GM21423 (cell line): ENCODE measurements around the gene DGAT2.
"Not testable (repeated sequence)": the region's sequence is repeated elsewhere in the genome, so short reads cannot be mapped to it uniquely, and the experiment has no call there.

ENCODE experiments used
- ATAC-seq: cut with Tn5 transposase; IDR thresholded peaks from one replicate; pipeline ENCODE4 v1.9.1; 2021; ENCODE audit warnings: mild to moderate bottlenecking, moderate library complexity; ENCODE audit not compliant: unreplicated experiment

Gene DGAT2

DNA sequence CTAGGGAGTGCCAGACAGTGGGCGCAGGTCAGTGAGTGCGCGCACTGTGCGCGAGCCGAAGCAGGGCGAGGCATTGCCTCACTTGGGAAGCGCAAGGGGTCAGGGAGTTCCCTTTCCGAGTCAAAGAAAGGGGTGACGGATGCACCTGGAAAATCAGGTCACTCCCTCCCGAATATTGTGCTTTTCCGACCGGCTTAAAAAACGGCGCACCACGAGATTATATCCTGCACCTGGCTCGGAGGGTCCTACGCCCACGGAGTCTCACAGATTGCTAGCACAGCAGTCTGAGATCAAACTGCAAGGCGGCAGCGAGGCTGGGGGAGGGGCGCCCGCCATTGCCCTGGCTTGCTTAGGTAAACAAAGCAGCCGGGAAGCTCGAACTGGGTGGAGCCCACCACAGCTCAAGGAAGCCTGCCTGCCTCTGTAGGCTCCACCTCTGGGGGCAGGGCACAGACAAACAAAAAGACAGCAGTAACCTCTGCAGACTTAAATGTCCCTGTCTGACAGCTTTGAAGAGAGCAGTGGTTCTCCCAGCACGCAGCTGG is 19.8 kb upstream of the DGAT2 start:
- not testable (repeated sequence) for ATAC-seq

DNA sequence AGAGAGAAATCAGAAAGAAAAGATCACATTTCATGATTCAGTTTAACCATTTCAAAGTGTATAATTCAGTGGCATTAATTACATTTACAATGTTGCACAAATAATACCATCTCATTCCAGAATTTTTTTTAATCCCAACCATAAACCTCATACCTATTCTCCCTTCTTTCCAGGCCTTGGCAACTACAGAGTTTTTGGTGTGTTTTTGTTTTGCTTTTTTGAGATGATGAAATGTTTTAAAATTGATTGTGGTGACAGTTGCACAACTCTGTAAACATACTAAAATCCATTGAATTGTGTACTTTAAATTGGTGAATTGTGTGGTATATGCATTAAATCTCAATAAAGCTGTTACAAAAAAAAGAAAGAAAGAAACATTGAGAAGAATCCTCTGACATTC is 13.6 kb upstream of the DGAT2 start:
- not testable (repeated sequence) for ATAC-seq

DNA sequence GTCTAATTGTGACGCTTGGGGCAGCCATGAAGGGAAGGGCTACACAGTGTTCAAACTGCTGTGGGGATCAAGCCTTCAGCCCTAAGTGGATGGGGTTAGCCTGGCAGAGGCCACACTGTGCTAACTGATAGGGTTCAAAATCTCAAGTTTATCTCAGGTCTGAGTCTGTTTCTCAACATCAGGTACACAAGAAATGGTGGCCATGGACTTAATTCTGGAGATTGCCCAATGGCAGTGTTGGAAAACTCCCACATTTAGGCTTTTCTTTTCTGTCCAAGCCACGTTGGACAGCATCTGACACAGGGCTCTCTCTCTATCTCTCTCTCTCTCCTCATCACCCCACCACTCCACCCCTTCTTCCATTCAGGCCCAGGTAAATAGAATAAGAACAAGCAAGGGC is 10.9 kb upstream of the DGAT2 start:
- no peak for ATAC-seq

DNA sequence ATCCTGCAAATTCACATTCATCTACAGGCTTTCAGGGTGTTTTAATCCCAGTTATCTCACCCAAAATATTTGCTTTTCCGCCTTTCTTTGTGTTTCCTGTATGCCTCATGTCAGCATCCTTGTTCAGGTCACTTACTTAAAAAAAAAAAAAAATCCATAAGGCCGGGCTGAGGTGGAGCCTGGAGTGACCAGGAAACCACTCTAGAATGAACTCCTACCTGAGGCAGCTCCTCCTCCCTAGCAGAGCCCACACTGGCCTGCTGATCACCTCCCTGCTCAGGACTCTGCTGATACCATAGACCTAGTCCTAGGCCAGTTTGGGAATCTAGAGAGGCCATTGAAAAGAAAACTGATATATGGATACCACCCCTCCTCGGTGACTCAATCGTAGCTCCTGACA is 8.7 kb upstream of the DGAT2 start:
- ATAC-seq: no peak

DNA sequence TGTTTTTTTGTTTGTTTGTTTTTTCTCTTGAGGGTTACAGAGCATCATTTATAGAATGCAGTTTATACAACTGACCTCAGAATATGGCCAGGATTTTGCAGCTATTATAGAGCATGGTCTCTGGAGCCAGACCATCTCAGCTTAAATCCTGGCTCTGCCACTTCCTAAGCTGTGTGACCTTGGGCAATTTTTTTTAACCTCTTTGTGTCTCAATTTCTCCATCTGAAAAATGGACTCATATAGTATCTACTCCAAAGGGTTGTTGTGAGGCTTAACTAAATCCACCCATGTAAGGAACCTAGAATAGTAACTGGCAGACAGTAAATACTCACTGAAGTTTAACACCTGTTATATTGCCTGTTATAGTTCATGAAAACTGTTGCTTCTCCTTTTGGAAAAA is 8.3 kb upstream of the DGAT2 start:
- ATAC-seq: no peak

DNA sequence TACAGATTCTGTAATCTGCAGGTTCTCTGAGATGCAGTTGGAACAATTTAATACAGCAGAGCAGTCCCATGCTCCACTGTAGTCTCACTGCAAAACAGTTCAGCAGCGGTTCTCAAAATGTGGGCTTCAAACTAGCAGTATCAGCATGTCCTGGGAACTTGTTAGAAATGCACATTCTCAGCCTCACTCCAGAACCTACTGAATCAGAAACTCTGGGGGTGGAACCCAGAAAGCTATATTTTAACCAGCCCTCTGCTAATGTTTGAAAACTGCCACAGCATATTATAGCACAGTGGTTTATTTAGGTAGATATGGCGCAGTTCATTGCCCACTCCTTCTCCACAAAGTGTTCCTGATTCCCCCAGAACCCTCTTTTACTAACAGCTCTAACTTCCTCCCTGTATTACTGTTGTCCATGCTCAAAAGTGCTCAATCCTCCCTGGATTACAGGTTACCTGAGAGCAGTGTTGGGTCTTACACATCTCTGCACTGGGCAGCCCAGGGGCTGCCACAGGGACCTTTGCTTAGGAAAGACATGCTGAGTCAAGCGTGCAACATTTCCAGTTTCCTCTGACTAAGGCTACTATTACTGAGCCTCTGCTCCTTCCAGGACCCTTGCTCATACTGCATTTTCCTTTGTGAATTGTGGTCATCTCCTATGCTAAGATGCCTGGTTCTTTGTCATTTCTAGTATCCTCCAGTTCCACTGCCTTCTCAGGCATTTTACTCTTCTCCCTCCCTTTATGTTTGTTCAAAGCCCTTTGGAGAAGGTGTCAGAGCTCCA is 7.7 kb upstream of the DGAT2 start:
- no peak for ATAC-seq

DNA sequence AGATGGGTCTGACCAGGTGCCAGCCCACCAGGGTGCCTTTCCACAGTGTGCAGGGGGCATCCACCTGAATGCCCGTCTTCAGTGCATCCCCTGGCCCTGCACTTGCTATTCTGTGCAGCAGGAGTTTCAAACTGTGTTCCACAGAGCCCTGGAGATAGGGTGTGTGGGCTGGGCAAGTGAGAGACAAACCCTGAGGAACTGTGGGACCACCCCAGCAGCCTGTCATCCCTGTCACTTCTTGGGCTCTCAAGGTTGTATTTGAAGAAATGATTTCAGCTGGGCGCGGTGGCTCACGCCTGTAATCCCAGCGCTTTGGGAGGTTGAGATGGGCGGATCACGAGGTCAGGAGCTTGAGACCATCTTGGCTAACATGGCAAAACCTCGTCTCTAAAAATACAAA is 6.4 kb upstream of the DGAT2 start:
- ATAC-seq: no peak

DNA sequence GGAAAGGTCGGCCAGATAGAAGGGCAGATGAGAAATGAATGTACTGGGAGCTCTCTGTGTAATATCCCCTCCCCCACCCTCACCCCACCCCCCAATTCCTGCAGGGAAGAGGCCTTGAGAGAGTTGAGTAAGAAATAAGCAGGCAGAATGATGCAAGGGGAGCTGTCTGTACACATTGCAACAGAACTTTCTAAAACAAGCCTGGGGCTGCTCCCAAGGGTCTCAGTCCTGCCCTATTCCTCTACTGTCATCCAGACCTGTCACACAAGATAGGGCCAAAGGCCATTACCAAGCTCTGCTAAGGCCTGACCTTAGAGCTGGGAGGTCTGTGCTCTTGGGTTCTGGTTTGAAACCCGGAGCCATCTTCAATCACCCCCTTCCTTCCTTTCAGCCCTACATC is 5.7 kb upstream of the DGAT2 start:
- no peak for ATAC-seq

DNA sequence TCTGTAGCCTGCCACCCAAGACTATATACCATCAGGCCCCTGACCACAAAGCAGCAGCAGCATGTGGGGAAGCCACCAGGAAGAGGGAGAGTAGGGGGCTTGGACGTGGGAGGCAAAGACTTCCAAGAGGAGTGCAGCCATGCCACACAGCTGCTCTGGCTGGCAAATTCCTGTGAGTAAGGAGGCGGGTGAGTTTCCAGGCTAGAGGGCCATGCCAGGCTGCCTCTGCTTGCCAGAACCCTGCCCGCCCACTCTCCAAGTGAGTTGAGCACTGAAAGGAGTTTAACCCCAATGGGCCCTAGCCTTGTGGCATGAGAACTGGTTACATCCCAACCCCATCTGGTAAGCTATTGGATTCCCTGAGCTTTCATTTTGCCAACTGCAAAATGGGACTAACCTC is 4.7 kb upstream of the DGAT2 start:
- ATAC-seq: no peak

DNA sequence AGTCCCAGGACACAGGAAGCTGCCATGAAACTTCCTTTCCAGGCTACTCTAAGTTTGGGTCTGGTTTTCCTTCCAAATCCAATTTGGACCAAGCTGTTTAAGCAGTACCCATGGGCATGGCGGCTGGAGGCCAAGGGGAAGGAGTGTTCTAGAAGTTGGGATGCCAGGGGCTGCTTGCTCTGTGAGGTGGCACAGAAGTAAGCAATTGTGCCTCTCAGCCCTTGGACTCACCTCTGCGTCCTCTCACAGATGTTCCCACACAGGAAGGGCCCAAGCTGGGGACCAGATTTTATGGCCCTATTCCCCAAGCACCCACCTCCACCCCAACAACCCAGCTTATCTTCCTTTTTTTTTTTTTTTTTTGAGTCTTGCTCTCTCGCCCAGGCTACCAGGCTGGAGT is 3.5 kb upstream of the DGAT2 start:
- ATAC-seq: no peak

DNA sequence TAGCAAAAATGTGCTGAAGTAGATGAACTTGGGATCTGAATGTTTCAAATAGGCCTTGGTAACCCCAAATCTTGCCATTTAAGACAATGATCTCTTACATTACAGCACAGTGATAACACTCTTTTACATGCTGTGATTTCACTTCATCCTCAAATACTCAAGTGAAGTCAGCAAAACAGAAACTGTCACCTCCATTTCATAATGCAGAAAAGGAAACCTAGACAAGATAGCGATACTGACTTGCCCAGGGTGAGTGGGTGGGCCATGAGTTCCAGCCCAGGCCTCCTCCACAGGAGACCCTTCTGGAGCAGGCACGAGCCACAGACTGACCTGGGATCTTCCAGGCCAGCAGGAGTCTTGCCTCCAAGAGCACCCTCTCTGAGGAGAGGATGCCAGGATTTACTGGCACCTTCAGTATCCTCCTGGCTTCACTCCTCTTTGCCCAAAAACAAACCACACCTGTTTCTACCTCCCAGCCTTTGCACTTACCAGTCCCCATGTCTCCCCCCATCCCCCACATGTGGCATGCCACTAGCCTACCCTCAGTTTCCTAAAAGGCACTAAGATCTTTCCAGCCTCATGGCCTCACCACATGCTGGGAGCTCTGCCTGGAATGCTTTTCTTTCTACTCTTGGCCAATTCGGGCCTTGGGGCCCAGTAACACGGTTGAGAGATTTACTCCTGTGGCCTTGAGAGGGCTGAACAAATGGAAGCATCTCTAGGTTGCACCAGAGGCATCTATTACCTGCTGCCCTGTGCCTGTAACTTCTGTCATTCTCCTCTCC is 1.9 kb upstream of the DGAT2 start:
- ATAC-seq: no peak

DNA sequence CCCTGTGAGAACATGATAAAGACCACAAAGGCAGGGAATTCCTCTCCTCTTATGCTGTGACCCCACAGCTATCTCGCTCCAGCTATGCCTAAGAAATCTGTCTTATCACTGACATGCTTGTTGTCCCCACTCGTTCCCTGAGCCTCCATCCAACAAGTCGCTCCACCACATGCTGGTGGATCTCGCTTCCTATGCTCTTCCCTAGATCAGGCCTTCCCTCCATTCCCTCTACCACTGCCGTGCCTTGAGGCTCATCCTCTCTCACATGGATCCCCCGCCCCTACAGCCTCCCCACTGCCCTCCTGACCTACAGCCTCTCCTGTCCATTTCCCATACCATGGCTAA is 1.4 kb upstream of the DGAT2 start:
- no peak for ATAC-seq

DNA sequence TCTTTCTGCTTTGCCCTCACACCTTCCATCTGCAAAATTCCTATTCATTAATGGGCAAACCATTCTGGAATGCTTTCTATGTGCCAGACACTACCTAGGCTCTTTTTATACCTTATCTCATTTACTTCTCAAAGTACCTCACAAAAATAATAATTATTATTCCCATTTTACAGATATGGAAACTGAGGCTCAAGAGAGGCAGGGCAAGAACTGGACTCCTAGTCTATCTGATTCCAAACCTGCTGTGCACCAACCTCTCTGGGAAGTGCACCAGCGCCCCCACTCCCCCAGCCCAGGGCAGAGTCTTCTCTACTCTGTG is 826 bp upstream of the DGAT2 start:
- no peak for ATAC-seq

DNA sequence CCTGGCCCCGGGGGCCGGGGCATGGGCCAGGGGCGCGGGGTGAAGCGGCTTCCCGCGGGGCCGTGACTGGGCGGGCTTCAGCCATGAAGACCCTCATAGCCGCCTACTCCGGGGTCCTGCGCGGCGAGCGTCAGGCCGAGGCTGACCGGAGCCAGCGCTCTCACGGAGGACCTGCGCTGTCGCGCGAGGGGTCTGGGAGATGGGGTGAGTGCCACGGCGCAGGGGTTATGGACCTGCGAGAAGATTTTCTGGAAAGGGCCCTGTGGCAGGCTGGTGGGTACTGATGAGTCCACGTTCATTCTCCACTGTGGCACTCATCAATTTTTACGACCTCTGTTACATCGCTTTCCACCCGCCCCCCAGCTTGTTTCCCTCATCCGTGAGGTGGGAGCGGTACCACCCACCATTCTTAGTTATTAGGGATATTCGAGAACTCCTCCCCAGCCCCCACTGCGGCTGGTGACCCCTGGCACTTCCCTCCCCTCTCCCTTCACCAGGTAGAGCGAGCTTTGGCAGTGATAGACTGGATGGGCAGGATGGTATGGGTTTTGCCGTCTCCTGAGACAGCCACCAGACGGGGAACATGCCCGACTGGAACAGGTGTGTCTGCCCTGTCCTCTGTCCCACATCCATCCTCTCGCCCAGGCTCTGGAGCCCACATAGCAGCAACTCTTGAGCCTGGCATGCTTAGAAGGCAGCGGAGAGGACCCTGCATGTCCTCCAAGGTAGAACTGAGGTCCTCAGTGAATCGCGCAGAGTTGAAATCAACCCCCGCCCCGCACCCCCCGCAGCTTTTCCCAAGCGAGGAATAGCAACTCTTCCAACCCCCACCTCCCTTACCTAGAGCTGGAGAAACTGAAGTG is 562 bp downstream of the DGAT2 start:
- ATAC-seq: no peak

DNA sequence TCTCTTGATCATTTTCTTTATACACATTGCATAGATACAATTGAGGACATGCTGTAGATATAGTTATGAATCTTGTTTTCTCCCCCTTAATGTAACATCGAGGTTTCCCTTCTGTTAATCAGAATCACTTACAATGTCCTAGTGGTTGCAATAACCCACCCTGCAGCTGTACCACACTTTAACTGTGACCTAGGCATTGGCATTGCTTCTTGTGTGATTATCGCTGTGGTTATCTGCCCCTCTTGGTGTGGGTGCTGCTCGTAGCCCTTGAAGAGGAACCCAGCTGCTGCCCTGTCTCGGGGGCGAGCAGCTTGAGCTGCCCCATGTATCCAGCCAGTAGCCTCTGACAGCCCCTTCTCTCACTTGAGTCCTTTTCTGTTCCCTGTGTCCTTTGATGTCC is 1.5 kb downstream of the DGAT2 start:
- ATAC-seq: no peak

DNA sequence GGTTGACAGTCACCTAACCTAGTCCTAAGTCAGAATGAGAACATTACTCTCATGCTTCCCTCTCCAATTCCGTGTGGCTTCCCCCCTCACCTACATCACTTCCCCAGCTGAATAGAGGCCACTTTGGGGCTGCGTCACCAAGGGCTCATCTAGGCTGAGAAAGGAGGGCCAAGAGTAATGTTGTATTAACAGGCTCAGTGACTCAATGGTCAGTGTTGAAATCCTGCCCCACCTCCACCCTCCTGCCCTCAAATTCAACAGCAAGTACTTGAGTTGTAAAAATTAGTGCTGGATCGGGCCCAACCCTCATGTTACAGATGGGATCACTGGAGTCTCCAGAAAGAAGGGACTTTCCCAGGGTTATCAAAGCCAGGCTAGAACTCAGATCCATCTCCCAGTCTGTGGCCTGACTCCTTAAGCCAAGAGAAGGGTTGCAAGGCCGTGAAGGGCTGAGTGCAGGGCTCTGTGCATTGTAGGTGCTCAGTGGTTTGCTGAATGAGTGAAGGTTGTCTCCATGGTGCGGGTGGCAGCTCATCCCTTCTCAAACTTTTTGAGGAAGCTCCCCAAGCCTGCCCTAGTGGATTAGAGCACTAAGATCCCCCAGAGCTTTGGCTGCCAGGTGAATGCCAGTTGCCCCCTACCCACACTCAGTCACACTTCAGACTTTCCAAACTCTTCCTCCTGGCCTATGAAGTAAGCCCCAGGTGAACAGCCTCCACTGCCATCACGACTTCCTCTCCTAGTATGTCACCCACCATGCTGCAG is 3.2 kb downstream of the DGAT2 start:
- ATAC-seq: no peak

DNA sequence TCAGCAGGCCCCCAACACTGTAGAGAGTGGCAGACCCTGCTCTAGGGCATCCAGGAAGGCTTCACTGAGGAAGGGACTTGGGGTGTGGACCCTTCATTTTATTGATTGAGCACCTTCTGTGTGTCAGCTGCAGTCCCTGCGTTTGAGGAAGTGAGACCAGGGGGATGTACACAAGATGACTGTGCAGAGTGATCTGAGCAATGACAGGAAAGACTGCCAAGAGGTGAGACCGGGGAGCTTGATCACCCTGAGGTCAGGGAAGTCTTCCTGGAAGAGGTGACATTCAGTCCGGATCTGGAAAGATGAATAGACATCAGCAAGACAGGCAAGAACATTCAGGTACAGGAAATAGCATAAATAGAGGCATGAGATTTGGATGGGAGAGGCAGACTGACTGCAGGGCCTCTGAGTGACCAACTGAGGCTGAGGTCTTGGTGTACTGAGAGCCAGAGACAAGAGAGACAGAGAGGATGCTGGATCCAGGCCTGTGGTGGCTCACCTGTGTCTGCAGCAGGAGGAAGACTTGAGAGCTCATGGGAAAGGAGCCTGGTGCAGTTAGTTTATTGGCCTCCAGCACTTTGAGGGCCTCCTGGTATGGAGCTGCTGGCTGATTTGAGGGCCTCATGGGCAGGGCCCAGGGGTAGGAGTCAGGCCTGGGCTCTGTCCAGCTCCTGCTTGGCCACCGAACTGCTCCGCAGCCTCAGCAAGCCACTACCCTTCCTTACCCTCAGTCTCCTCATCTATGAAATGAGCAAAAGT is 5.2 kb downstream of the DGAT2 start:
- ATAC-seq: peak; percentile 82

DNA sequence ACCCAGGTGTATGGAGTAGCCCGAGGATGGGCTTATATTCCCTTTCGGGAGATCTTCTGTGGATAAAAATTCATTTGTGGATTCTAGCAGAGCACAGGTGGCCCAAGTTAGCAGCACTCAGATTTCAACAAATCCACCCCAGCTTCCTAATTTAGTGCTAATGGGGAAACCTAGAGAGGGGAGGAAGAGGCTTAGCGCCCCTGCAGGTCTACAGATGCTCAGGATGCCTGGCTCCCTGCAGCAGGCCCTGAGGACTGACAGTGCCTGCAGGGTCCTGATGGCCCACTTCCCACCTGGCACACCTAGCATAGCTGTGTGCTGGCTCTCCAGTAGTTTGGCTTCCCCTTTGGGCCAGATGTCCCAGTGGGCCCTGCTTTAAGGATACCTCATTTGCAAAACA is 6.5 kb downstream of the DGAT2 start:
- no peak for ATAC-seq

DNA sequence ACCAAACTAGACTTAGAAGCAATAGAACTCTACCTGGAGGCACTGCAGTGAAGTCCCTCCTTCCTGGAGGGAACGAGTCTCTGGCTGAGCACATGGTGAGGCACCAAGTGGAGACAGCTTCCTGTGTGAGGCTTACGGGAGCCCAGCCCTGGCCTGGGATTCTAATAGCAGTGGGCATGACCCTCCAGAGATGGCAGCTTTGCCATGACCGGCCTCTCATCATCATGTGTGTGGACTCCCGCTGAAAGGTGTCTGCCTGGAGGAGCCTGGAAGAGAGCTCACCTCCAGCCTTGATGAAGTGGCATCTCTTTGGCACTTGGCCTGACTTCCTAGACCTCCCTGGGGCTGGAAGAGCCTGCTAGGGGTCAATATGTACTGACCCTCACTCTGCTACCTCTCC is 8.0 kb downstream of the DGAT2 start:
- ATAC-seq: no peak

DNA sequence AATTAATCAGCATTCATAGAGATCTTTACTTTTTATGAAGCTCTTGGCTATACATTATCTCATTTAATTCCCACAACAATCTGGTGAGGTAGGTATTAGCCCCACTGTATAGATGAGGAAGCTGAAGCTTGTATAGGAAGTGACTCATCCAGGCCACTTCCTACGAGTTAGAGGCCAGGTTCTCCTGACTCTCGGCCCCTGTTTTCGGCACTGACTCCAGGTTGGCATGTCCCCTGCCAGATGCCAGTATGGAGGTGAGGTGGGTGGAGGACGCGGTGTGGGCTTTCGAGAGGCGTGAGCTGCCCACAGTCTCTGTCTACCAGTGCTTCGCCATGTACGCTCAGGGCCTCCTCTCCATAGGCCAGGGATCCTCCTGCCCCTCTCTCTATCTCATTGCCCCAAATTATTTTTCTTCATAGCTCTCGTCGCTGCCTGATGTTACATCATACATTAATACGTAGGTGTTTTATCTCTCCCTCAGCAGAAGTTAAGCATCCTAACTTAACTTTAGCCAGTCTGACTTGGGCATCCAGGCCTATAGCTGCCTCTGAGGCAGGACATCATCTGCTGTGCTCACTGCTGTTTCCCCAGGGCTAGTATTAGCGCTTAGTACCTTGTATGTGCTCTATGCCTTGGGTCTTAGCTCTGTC is 9.0 kb downstream of the DGAT2 start:
- ATAC-seq: no peak
